HepG2 (cell line): Measurements from ENCODE around the gene ANKRD65. TPM values are rescaled to one million over a fixed set of nuclear protein-coding genes. Genes with fewer than 3 reads are reported as not detected.
A peak's percentile ranks its signal among the peaks of the same experiment; 100 is the strongest.

Source experiments
- DRAP1 ChIP-seq: IDR thresholded peaks from 2 replicates; pipeline ENCODE4 v1.6.1; 2016; ENCODE audit warnings: missing genetic modification reagents, missing compliant biosample characterization
- FIP1L1 ChIP-seq: fragments of 200-400 bp; formaldehyde crosslinking; IDR thresholded peaks from 2 replicates; pipeline ENCODE4 v1.6.1; 2018; ENCODE audit warnings: low read depth, mild to moderate bottlenecking, low read length, moderate library complexity, borderline replicate concordance; ENCODE audit not compliant: insufficient read depth
- FOXO1 ChIP-seq: sonication (generic); formaldehyde crosslinking; IDR thresholded peaks from 2 replicates; pipeline ENCODE4 v1.4.0; 2020; ENCODE audit warnings: missing genetic modification reagents
- GTF2F1 ChIP-seq: fragments of 150-350 bp; IDR thresholded peaks from 2 replicates; pipeline ENCODE4 v1.6.1; 2014; ENCODE audit warnings: low read length
- KMT2B ChIP-seq: IDR thresholded peaks from 2 replicates; pipeline ENCODE4 v1.6.1; 2016; ENCODE audit warnings: missing genetic modification reagents, missing compliant biosample characterization
- PRPF4 ChIP-seq: fragments of 200-400 bp; formaldehyde crosslinking; IDR thresholded peaks from 2 replicates; pipeline ENCODE4 v1.6.1; 2016; ENCODE audit warnings: low read length, low read depth; ENCODE audit not compliant: poor library complexity, severe bottlenecking
- RERE ChIP-seq: IDR thresholded peaks from 2 replicates; pipeline ENCODE4 v1.6.1; 2016; ENCODE audit warnings: low read depth, missing genetic modification reagents, missing compliant biosample characterization
- SRF ChIP-seq: IDR thresholded peaks from 2 replicates; pipeline ENCODE4 v1.6.1; 2011; ENCODE audit warnings: mild to moderate bottlenecking, low read depth, low read length, moderate library complexity
- TEAD3 ChIP-seq: optimal IDR thresholded peaks from 2 replicates; pipeline ENCODE3; 2016; ENCODE audit warnings: borderline replicate concordance
- TSC22D2 ChIP-seq: sonication (generic); formaldehyde crosslinking; IDR thresholded peaks from 2 replicates; pipeline ENCODE4 v1.5.1; 2020; ENCODE audit warnings: missing genetic modification reagents, mild to moderate bottlenecking, borderline replicate concordance
- ZFP90 ChIP-seq: sonication (generic); formaldehyde crosslinking; IDR thresholded peaks from 2 replicates; pipeline ENCODE4 v1.8.0; 2022; ENCODE audit warnings: missing genetic modification reagents, mild to moderate bottlenecking, inconsistent platforms, borderline replicate concordance
- ZNF143 ChIP-seq: sonication (generic); formaldehyde crosslinking; IDR thresholded peaks from 2 replicates; pipeline ENCODE4 v1.4.0; 2020; ENCODE audit warnings: missing genetic modification reagents
- ZNF660 ChIP-seq: sonication (generic); formaldehyde crosslinking; IDR thresholded peaks from 2 replicates; pipeline ENCODE4 v1.5.1; 2020; ENCODE audit warnings: mild to moderate bottlenecking, low read depth, missing genetic modification reagents, borderline replicate concordance
- polyA plus RNA-seq, 8 experiments: library from polyadenylated mRNA; depleted of rRNA in 3 of 8; stranded (reverse) in 7 of 8; unstranded in 1 of 8; fragments of >200 nt; fragmentation: Illumina TruSeq in 4 of 8; extraction: Trizol in 4 of 8; gene quantifications; 2 replicates each; pipeline versions ENCODE4 v1.2.1 to v1.2.3, GENCODE V29; 2011 to 2016; ENCODE audit warnings: low read depth in 4 of 8, missing spikeins in 1 of 8, mixed read lengths in 1 of 8; ENCODE audit not compliant: insufficient read depth in 1 of 8
- total RNA-seq, 5 experiments: library from RNA; depleted of rRNA; stranded (reverse); fragments of >200 nt; fragmentation: Illumina TruSeq; extraction: Trizol; gene quantifications; 2 replicates each; pipeline ENCODE4 v1.2.3, GENCODE V29; 2016; ENCODE audit warnings: low read depth in 1 of 5
- TF ChIP-seq, protein P1 (sequence below), 2 experiments: IDR thresholded peaks; 2 replicates each; pipeline ENCODE4 v1.6.1; 2011 to 2012; ENCODE audit warnings: low read length in 2 of 2, borderline replicate concordance in 1 of 2, low read depth in 1 of 2, mild to moderate bottlenecking in 1 of 2, moderate library complexity in 1 of 2
- TF ChIP-seq, protein P2 (sequence below): sonication (generic); formaldehyde crosslinking; IDR thresholded peaks from 2 replicates; pipeline ENCODE4 v1.4.0; 2020; ENCODE audit warnings: missing genetic modification reagents

Gene ANKRD65
- total and polyA plus RNA-seq, 2 of the 13 experiments (the other 11 are each of a cell fraction or from before 2014, with no cell fraction given), result 12.1 to 30.1 TPM

GRCh38 chr1:1432951-1433803, 12.1 kb upstream of the ANKRD65 start (continued):
- TF ChIP-seq, protein P1, sequence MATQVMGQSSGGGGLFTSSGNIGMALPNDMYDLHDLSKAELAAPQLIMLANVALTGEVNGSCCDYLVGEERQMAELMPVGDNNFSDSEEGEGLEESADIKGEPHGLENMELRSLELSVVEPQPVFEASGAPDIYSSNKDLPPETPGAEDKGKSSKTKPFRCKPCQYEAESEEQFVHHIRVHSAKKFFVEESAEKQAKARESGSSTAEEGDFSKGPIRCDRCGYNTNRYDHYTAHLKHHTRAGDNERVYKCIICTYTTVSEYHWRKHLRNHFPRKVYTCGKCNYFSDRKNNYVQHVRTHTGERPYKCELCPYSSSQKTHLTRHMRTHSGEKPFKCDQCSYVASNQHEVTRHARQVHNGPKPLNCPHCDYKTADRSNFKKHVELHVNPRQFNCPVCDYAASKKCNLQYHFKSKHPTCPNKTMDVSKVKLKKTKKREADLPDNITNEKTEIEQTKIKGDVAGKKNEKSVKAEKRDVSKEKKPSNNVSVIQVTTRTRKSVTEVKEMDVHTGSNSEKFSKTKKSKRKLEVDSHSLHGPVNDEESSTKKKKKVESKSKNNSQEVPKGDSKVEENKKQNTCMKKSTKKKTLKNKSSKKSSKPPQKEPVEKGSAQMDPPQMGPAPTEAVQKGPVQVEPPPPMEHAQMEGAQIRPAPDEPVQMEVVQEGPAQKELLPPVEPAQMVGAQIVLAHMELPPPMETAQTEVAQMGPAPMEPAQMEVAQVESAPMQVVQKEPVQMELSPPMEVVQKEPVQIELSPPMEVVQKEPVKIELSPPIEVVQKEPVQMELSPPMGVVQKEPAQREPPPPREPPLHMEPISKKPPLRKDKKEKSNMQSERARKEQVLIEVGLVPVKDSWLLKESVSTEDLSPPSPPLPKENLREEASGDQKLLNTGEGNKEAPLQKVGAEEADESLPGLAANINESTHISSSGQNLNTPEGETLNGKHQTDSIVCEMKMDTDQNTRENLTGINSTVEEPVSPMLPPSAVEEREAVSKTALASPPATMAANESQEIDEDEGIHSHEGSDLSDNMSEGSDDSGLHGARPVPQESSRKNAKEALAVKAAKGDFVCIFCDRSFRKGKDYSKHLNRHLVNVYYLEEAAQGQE (IDR thresholded peaks at IDR 0.05; ENCODE audit: borderline replicate concordance in 1 of 2, low read depth in 1 of 2, low read length in 2 of 2), result no peak; a peak in 1 of 4 replicates
- no peak for TF ChIP-seq PRPF4
- peak; percentile 78; the same call in 1 of the 2 replicates for TF ChIP-seq TSC22D2 (CRISPR knock-in tag)
- TF ChIP-seq RERE (CRISPR knock-in tag), result peak; percentile 63; the same call in 1 of the 2 replicates
- peak; percentile 91 for TF ChIP-seq TEAD3 (CRISPR knock-in tag)
- no peak for TF ChIP-seq ZNF660 (CRISPR knock-in tag)
- peak; percentile 85 for TF ChIP-seq FOXO1 (CRISPR knock-in tag)
- TF ChIP-seq KMT2B (CRISPR knock-in tag), result peak; percentile 54; the same call in 1 of the 2 replicates
- TF ChIP-seq SRF, result no peak
- no peak for TF ChIP-seq GTF2F1
- TF ChIP-seq DRAP1 (CRISPR knock-in tag), result peak; percentile 64
- TF ChIP-seq FIP1L1, result no peak
- TF ChIP-seq, protein P2, sequence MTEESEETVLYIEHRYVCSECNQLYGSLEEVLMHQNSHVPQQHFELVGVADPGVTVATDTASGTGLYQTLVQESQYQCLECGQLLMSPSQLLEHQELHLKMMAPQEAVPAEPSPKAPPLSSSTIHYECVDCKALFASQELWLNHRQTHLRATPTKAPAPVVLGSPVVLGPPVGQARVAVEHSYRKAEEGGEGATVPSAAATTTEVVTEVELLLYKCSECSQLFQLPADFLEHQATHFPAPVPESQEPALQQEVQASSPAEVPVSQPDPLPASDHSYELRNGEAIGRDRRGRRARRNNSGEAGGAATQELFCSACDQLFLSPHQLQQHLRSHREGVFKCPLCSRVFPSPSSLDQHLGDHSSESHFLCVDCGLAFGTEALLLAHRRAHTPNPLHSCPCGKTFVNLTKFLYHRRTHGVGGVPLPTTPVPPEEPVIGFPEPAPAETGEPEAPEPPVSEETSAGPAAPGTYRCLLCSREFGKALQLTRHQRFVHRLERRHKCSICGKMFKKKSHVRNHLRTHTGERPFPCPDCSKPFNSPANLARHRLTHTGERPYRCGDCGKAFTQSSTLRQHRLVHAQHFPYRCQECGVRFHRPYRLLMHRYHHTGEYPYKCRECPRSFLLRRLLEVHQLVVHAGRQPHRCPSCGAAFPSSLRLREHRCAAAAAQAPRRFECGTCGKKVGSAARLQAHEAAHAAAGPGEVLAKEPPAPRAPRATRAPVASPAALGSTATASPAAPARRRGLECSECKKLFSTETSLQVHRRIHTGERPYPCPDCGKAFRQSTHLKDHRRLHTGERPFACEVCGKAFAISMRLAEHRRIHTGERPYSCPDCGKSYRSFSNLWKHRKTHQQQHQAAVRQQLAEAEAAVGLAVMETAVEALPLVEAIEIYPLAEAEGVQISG (CRISPR knock-in tag), result peak; percentile 78
- 0 out of 2 replicates have a peak, but pooled peaks have one; percentile 20 for TF ChIP-seq ZFP90
- TF ChIP-seq ZNF143 (CRISPR knock-in tag), result no peak
